ENCODE data around the gene PLEK. TPM values are rescaled to one million over a fixed set of nuclear protein-coding genes. Genes with fewer than 3 reads are reported as not detected.

Gene PLEK
- polyA plus RNA-seq, 4 donors = 3.5 to 7.2 (median 5.9) TPM

- DNase-seq (ENCODE audit: low read depth in 4 of 4, low spot score in 2 of 4) = no peak
These were observed 48.4 kb downstream of the PLEK start for GRCh38 chr2:68413466-68413865.

- no peak for DNase-seq (ENCODE audit: low read depth in 4 of 4, low spot score in 2 of 4)
These were observed 49.4 kb downstream of the PLEK start for GRCh38 chr2:68414452-68414851.

- no peak for DNase-seq (ENCODE audit: low read depth in 4 of 4, low spot score in 2 of 4)
These were observed 49.8 kb downstream of the PLEK start for GRCh38 chr2:68414876-68415275.

- DNase-seq (ENCODE audit: low read depth in 4 of 4, low spot score in 2 of 4) = no peak
These were observed 50.4 kb downstream of the PLEK start for GRCh38 chr2:68415521-68415920.

GRCh38 chr2:68416081-68416675 lies 51.1 kb downstream of the PLEK start:
- no peak for DNase-seq (ENCODE audit: low read depth in 4 of 4, low spot score in 2 of 4)

- no peak for DNase-seq (ENCODE audit: low read depth in 4 of 4, low spot score in 2 of 4)
These were observed 52.8 kb downstream of the PLEK start for GRCh38 chr2:68417926-68418325.

GRCh38 chr2:68418419-68418818 lies 53.3 kb downstream of the PLEK start:
- no peak for DNase-seq (ENCODE audit: low read depth in 4 of 4, low spot score in 2 of 4)

GRCh38 chr2:68418855-68419254 lies 53.8 kb downstream of the PLEK start:
- DNase-seq (ENCODE audit: low read depth in 4 of 4, low spot score in 2 of 4) = no peak

- DNase-seq (ENCODE audit: low read depth in 4 of 4, low spot score in 2 of 4) = no peak
These were observed 55.3 kb downstream of the PLEK start for GRCh38 chr2:68420254-68420910.

GRCh38 chr2:68423966-68424650 lies 59.0 kb downstream of the PLEK start:
- no peak for DNase-seq (ENCODE audit: low read depth in 4 of 4, low spot score in 2 of 4)

GRCh38 chr2:68425503-68425902 lies 60.4 kb downstream of the PLEK start:
- no peak for DNase-seq (ENCODE audit: low read depth in 4 of 4, low spot score in 2 of 4)

- DNase-seq (ENCODE audit: low read depth in 4 of 4, low spot score in 2 of 4) = no peak
These were observed 61.4 kb downstream of the PLEK start for GRCh38 chr2:68426446-68426845.

GRCh38 chr2:68426848-68427579 lies 61.9 kb downstream of the PLEK start:
- no peak for DNase-seq (ENCODE audit: low read depth in 4 of 4, low spot score in 2 of 4)

GRCh38 chr2:68428126-68428525 lies 63.0 kb downstream of the PLEK start:
- DNase-seq (ENCODE audit: low read depth in 4 of 4, low spot score in 2 of 4) = no peak

GRCh38 chr2:68428746-68429145 lies 63.7 kb downstream of the PLEK start:
- no peak for DNase-seq (ENCODE audit: low read depth in 4 of 4, low spot score in 2 of 4)

GRCh38 chr2:68429311-68429826 lies 64.3 kb downstream of the PLEK start:
- DNase-seq (ENCODE audit: low read depth in 4 of 4, low spot score in 2 of 4) = no peak

- DNase-seq (ENCODE audit: low read depth in 4 of 4, low spot score in 2 of 4) = no peak
These were observed 66.4 kb downstream of the PLEK start for GRCh38 chr2:68431316-68431972.

- DNase-seq (ENCODE audit: low read depth in 4 of 4, low spot score in 2 of 4) = no peak
These were observed 67.9 kb downstream of the PLEK start for GRCh38 chr2:68432696-68433658.

GRCh38 chr2:68434981-68435380 lies 69.9 kb downstream of the PLEK start:
- DNase-seq (ENCODE audit: low read depth in 4 of 4, low spot score in 2 of 4) = no peak

Measured in left renal cortex interstitium (tissue), 4 donors.